ENCODE measurements around the gene APOA4. TPM values are rescaled to one million over a fixed set of nuclear protein-coding genes. Genes with fewer than 3 reads are reported as not detected.

The APOA4 gene
- total and polyA plus RNA-seq, 2 of the 13 experiments (the other 11 are each of a cell fraction or from before 2014, with no cell fraction given), result 3.8 to 7.2 TPM

GRCh38 chr11:116837231-116838091 lies 14.4 kb upstream of the APOA4 start, which contains the start of gene APOA1:
APOA1 (minus strand) TSS chr11:116837622; CDS start chr11:116837387, 235 bp downstream.
- H3K36me3 ChIP-seq (replicated peaks in 1 of 2; ENCODE audit: control insufficient read depth in 1 of 2, insufficient read depth in 2 of 2, low read length in 2 of 2), result no peaks in the 10 kb centered on the region; a peak in 2 of 5 replicates
- peaks cover 9% of the 10 kb centered on the region; the same call in 1 of the 2 replicates for H4K20me1 ChIP-seq (ENCODE audit: insufficient read depth, low read length)
- no peaks in the 10 kb centered on the region for H3K27me3 ChIP-seq (ENCODE audit: control insufficient read depth in 1 of 2, insufficient read depth in 2 of 2, low read length in 2 of 2)
- in situ Hi-C loops (cut with HindIII; ENCODE audit: extremely low pct_ligation_motif_present, low pct_unique_long_range_greater_than_20kb), result loop anchor here (5.0 kb wide), 1 partner anchor 45 kb away; the partner anchor contains the start of gene APOA5
- FAIRE-seq (peak; percentile 95), ATAC-seq (peak; percentile 74), DNase-seq (ENCODE audit: low spot score) (peak; percentile 98)
- ChIA-PET CTCF (ENCODE audit: low intra/inter-chr PET ratio, low total read pairs) (no interaction called here), POLR2A (interaction anchor here (0.8 to 18.4 kb wide), 27 partner anchors 9 to 490 kb away, joined by 3 to 1365 read pairs (median 10); partner anchors contain the start of genes APOA4, APOA5, APOC3 and BUD13)
- 2% methylated on average over 11 of the region's 19 CpGs for WGBS (ENCODE audit: low lambda C conversion rate)
- H3K4me1 ChIP-seq (ENCODE audit: insufficient read depth, low read length), result peaks cover 87% of the 10 kb centered on the region
- no TSS peak for BruUV-seq (replicated peaks)
- peak within 1 kb of the TSS; percentile 96 for H3K9ac ChIP-seq (ENCODE audit: insufficient read depth, low read depth, low read length)
- H3K79me2 ChIP-seq (ENCODE audit: insufficient read depth, low read length), result peaks cover 32% of the 10 kb centered on the region
- H3K27ac ChIP-seq (ENCODE audit: extremely low read length, insufficient read depth, low read length), result peak within 1 kb of the TSS; percentile 99
- H3K4me2 ChIP-seq (ENCODE audit: low read depth, low read length), result peak within 1 kb of the TSS; percentile 92
- no peak within 1 kb of the TSS for H2AFZ ChIP-seq (ENCODE audit: low read length)
- intact Hi-C loops (cut with micrococcal nuclease; ENCODE audit: unreplicated experiment), result loop anchor here (1.0 kb wide), 1 partner anchor 46 kb away; the partner anchor contains the start of gene APOA5
- no peaks in the 10 kb centered on the region for H3K9me3 ChIP-seq (ENCODE audit: low read length)
- H3K4me3 ChIP-seq (replicated peaks in 1 of 3; ENCODE audit: insufficient read depth in 1 of 3, low read depth in 2 of 3, low read length in 3 of 3), result peak within 1 kb of the TSS; percentile 75 to 95 (median 92)
- TF ChIP-seq ZNF264 (CRISPR knock-in tag; IDR thresholded peaks at IDR 0.05) (0 out of 2 replicates have a peak, but pooled peaks have one; percentile 51), KMT2B (CRISPR knock-in tag; IDR thresholded peaks at IDR 0.05) (peak; percentile 29; the same call in 1 of the 2 replicates), ZSCAN21 (CRISPR knock-in tag; IDR thresholded peaks at IDR 0.05; ENCODE audit: borderline replicate concordance) (peak; percentile 78), PHF5A (CRISPR knock-in tag; IDR thresholded peaks at IDR 0.05; ENCODE audit: low read depth, unreplicated experiment) (no peak), HOXA3 (CRISPR knock-in tag; IDR thresholded peaks at IDR 0.05) (peak; percentile 76; the same call in 1 of the 2 replicates), DR1 (CRISPR knock-in tag; IDR thresholded peaks at IDR 0.05) (peak; percentile 100), HDAC2 (CRISPR knock-in tag; IDR thresholded peaks at IDR 0.05) (peak; percentile 88), TCF12 (IDR thresholded peaks at IDR 0.05) (no peak), TCF12 (CRISPR knock-in tag; IDR thresholded peaks at IDR 0.05) (peak; percentile 70; the same call in 1 of the 2 replicates), POLR2AphosphoS2 (IDR thresholded peaks at IDR 0.05; ENCODE audit: low read depth, low read length) (peak; percentile 83; the same call in 1 of the 2 replicates), NCOA1 (CRISPR knock-in tag; IDR thresholded peaks at IDR 0.05) (peak; percentile 96), ZNF12 (CRISPR knock-in tag; IDR thresholded peaks at IDR 0.05) (no peak; the same call in none of the 2 replicates), PREB (CRISPR knock-in tag; IDR thresholded peaks at IDR 0.05) (peak; percentile 74; the same call in 1 of the 2 replicates), ZNF768 (CRISPR knock-in tag; IDR thresholded peaks at IDR 0.05) (no peak)
- TF ChIP-seq, protein P1, sequence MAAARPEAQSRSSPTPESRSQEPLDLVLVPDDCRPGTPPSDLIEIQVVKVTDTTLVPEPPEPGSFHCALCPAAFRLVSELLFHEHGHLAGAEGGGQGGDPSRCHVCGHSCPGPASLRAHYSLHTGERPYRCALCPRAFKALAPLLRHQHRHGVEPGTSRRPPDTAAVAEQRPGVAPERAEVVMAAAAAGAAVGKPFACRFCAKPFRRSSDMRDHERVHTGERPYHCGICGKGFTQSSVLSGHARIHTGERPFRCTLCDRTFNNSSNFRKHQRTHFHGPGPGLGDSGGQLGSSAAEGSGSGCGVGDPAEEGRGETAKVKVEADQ (CRISPR knock-in tag; IDR thresholded peaks at IDR 0.05; ENCODE audit: borderline replicate concordance), result peak; percentile 75
- TF ChIP-seq, protein P2, sequence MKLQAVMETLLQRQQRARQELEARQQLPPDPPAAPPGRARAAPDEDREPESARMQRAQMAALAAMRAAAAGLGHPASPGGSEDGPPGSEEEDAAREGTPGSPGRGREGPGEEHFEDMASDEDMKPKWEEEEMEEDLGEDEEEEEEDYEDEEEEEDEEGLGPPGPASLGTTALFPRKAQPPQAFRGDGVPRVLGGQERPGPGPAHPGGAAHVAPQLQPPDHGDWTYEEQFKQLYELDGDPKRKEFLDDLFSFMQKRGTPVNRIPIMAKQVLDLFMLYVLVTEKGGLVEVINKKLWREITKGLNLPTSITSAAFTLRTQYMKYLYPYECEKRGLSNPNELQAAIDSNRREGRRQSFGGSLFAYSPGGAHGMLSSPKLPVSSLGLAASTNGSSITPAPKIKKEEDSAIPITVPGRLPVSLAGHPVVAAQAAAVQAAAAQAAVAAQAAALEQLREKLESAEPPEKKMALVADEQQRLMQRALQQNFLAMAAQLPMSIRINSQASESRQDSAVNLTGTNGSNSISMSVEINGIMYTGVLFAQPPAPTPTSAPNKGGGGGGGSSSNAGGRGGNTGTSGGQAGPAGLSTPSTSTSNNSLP (IDR thresholded peaks at IDR 0.05; ENCODE audit: low read depth, low read length), result peak; percentile 60; the same call in 1 of the 2 replicates
- TF ChIP-seq, protein P3, sequence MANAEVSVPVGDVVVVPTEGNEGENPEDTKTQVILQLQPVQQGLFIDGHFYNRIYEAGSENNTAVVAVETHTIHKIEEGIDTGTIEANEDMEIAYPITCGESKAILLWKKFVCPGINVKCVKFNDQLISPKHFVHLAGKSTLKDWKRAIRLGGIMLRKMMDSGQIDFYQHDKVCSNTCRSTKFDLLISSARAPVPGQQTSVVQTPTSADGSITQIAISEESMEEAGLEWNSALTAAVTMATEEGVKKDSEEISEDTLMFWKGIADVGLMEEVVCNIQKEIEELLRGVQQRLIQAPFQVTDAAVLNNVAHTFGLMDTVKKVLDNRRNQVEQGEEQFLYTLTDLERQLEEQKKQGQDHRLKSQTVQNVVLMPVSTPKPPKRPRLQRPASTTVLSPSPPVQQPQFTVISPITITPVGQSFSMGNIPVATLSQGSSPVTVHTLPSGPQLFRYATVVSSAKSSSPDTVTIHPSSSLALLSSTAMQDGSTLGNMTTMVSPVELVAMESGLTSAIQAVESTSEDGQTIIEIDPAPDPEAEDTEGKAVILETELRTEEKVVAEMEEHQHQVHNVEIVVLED (CRISPR knock-in tag; IDR thresholded peaks at IDR 0.05; ENCODE audit: borderline replicate concordance), result peak; percentile 24; the same call in 1 of the 2 replicates

Data from HepG2 (cell line).